Psoas muscle (tissue), 8 donors: ENCODE results near the gene PTPRD. TPM values are rescaled to one million over a fixed set of nuclear protein-coding genes. Genes with fewer than 3 reads are reported as not detected.

Experiments
- ATAC-seq, 4 donors: fragments of 200-7000 bp; cut with Tn5 transposase; one replicate each; pipeline ENCODE4 v1.9.1; 2020; ENCODE audit warnings: moderate library complexity in 3 of 4, mild to moderate bottlenecking in 2 of 4
- DNase-seq, 2 donors: peaks; one replicate each; pipeline ENCODE4 v3.0.0-alpha.2; 2020
- H3K27ac ChIP-seq: fragments of 200-600 bp; one replicate; pipeline ENCODE4 v1.8.0; 2022
- H3K27me3 ChIP-seq, 3 donors: fragments of 200-600 bp in 1 of 3; one replicate each; pipeline versions ENCODE4 v1.6.1 to v1.8.0; 2013 to 2022; ENCODE audit warnings: low read length in 2 of 3, mild to moderate bottlenecking in 2 of 3, moderate library complexity in 1 of 3; ENCODE audit not compliant: insufficient read depth in 3 of 3
- H3K36me3 ChIP-seq, 2 donors: fragments of 200-600 bp in 1 of 2; one replicate each; pipeline versions ENCODE4 v1.6.1 to v1.8.0; 2013 to 2022; ENCODE audit warnings: low read depth in 1 of 2, mild to moderate bottlenecking in 1 of 2, moderate library complexity in 1 of 2; ENCODE audit not compliant: insufficient read depth in 1 of 2
- H3K4me1 ChIP-seq: fragments of 200-600 bp; one replicate; pipeline ENCODE4 v1.8.0; 2022
- H3K4me3 ChIP-seq: fragments of 200-600 bp; one replicate; pipeline ENCODE4 v1.8.0; 2022; ENCODE audit warnings: mild to moderate bottlenecking
- H3K9me3 ChIP-seq: fragments of 200-600 bp; one replicate; pipeline ENCODE4 v1.8.0; 2022
- CTCF ChIP-seq: fragments of 200-600 bp; IDR thresholded peaks from one replicate; pipeline ENCODE4 v1.8.0; 2022; ENCODE audit warnings: antibody characterized with exemption
- WGBS, 3 donors: extraction: QIAGEN DNeasy Blood & Tissue Kit; methylation state at CpG; one replicate each; pipeline versions ENCODE4 v1.1.6 to v1.1.7; 2013; 5-methylcytosine and 5-hydroxymethylcytosine counted together
- intact Hi-C, 2 donors: fragments of 100-400 bp; cut with DNase I; formaldehyde crosslinking; loops; one replicate each; pipeline versions ENCODE4 v1.11.0 to v1.14.2; 2022
- polyA plus RNA-seq, 3 donors: library from polyadenylated mRNA; stranded (reverse); fragments of 200-250 nt; gene quantifications; one replicate each; pipeline ENCODE4 v1.2.3, GENCODE V29; 2013
- total RNA-seq, 4 donors: library from RNA; stranded (reverse); fragmentation: NEBNext Ultra II Directional in 2 of 4; extraction: Animal tissue kit (Norgen Biotek cat#: 25700) in 2 of 4; gene quantifications; one replicate each; pipeline versions ENCODE4 v1.2.1 to v1.2.4, GENCODE V29; 2021 to 2023
- donor health status: healthy with polysubstance abuse.
- donor health status: DM: no; HTN: no; CAD: no; lungs with moderate emphysema.
- donor health status: Bipolar disorder and iron deficiency.
- donor health status: healthy.
- donor health status: DM: yes; HTN: yes; CAD: no.
- donor health status: DM: no; HTN: no; CAD: no.
- donor health status: DM: no; HTN: no; CAD: no.
- donor health status: DM: yes; HTN: yes; CAD: no.

Gene PTPRD
- total and polyA plus RNA-seq, 7 donors = 0.44 to 3.1 (median 0.91) TPM

GRCh38 chr9:8863069-8863468, 1749.7 kb downstream of the PTPRD start:
- no peak overlapping the region for H3K4me3 ChIP-seq
- no peak for ATAC-seq
- WGBS, 3 donors = 41 to 66% (median 43%) methylated on average over 3 of the region's 3 CpGs
- no peak for TF ChIP-seq CTCF
- H3K27ac ChIP-seq = no peak overlapping the region
- H3K36me3 ChIP-seq = no peaks in the 10 kb centered on the region
- DNase-seq = no peak
- intact Hi-C loops = no loop called here
- H3K27me3 ChIP-seq = peaks cover 0 to 6% (median 4%) of the 10 kb centered on the region in 3 donors
- H3K9me3 ChIP-seq = no peaks in the 10 kb centered on the region
- no peaks in the 10 kb centered on the region for H3K4me1 ChIP-seq

- no peak for ATAC-seq
- intact Hi-C loops = no loop called here
- H3K27ac ChIP-seq = no peak overlapping the region
- H3K4me3 ChIP-seq = no peak overlapping the region
- DNase-seq = no peak
- H3K27me3 ChIP-seq = peaks cover 0 to 23% (median 11%) of the 10 kb centered on the region in 3 donors
- TF ChIP-seq CTCF = no peak
- no peaks in the 10 kb centered on the region for H3K9me3 ChIP-seq
- 45 to 50% (median 47%) methylated on average over 4 of the region's 4 CpGs for WGBS, 3 donors
- no peaks in the 10 kb centered on the region for H3K36me3 ChIP-seq
- peaks cover 5% of the 10 kb centered on the region for H3K4me1 ChIP-seq
Measured at GRCh38 chr9:8860925-8861324, 1751.9 kb downstream of the PTPRD start.

GRCh38 chr9:8860086-8860485, 1752.7 kb downstream of the PTPRD start:
- intact Hi-C loops = no loop called here
- no peak for DNase-seq
- Histone ChIP-seq H3K4me3 (no peak overlapping the region), H3K27ac (no peak overlapping the region), H3K27me3 (peaks cover 0 to 31% (median 11%) of the 10 kb centered on the region in 3 donors), H3K36me3 (no peaks in the 10 kb centered on the region), H3K4me1 (peaks cover 5% of the 10 kb centered on the region), H3K9me3 (no peaks in the 10 kb centered on the region)
- no peak for ATAC-seq
- no peak for TF ChIP-seq CTCF

GRCh38 chr9:8859416-8859815, 1753.4 kb downstream of the PTPRD start:
- peaks cover 5% of the 10 kb centered on the region for H3K4me1 ChIP-seq
- DNase-seq (no peak), ATAC-seq (no peak)
- no peak overlapping the region for H3K4me3 ChIP-seq
- H3K27ac ChIP-seq = no peak overlapping the region
- intact Hi-C loops = no loop called here
- 29 to 39% (median 34%) methylated on average over 3 of the region's 3 CpGs for WGBS, 3 donors
- H3K9me3 ChIP-seq = no peaks in the 10 kb centered on the region
- no peaks in the 10 kb centered on the region for H3K36me3 ChIP-seq
- H3K27me3 ChIP-seq = peaks cover 0 to 38% (median 11%) of the 10 kb centered on the region in 3 donors
- no peak for TF ChIP-seq CTCF

GRCh38 chr9:8858596-8859161, 1754.1 kb downstream of the PTPRD start:
- DNase-seq (no peak), ATAC-seq (peak in 1 of 4 donors; percentile 30)
- peaks cover 0 to 43% (median 11%) of the 10 kb centered on the region in 3 donors for H3K27me3 ChIP-seq

More at GRCh38 chr9:8858596-8859161, 1754.1 kb downstream of the PTPRD start:
- Histone ChIP-seq H3K27ac (no peak overlapping the region), H3K9me3 (no peaks in the 10 kb centered on the region), H3K36me3 (no peaks in the 10 kb centered on the region), H3K4me3 (peak overlapping the region; percentile 68), H3K4me1 (peaks cover 5% of the 10 kb centered on the region)
- no peak for TF ChIP-seq CTCF
- 43 to 50% (median 50%) methylated on average over 26 to 27 of the region's 27 CpGs for WGBS, 3 donors
- intact Hi-C loops = no loop called here
